Measurements from ENCODE around the gene HERC6.
"Not testable (repeated sequence)": the region's sequence is repeated elsewhere in the genome, so short reads cannot be mapped to it uniquely, and the experiment has no call there.

The HERC6 gene

DNA sequence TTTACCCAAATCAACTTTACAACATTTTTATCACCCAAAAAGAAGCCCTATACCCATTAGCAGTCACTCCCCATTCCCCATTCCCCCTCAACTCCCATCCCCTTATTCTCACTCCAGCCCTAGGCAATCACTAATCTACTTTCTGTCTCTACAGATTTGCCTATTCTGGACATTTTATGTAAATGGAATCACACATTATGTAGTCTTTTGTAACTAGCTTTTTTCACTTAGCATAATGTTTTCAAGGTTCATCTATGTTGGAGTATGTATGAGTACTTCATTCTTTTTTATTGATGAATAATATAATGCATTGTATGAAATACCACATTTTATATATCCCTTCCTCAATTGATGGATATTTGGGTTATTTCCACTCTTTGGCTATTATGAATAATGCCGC, 42.2 kb downstream of the HERC6 start:
- no peak overlapping the region for H3K9ac ChIP-seq (ENCODE audit: low read length)
- H3F3A ChIP-seq (ENCODE audit: insufficient read depth, low read length), result no peaks in the 10 kb centered on the region
- no peaks in the 10 kb centered on the region for H3K79me2 ChIP-seq (ENCODE audit: low read length)
- no peaks in the 10 kb centered on the region for H3K9me2 ChIP-seq (replicated peaks; ENCODE audit: insufficient read depth, low read length)
- no peaks in the 10 kb centered on the region for H3K27me3 ChIP-seq (replicated peaks; ENCODE audit: insufficient read depth, low read length)
- H3K4me2 ChIP-seq (ENCODE audit: low read depth, low read length), result no peak overlapping the region
- TF ChIP-seq EZH2 (optimal IDR thresholded peaks at IDR 0.05; ENCODE audit: low read depth, low read length), result no peak
- TF ChIP-seq CTCF (IDR thresholded peaks at IDR 0.05; ENCODE audit: low read length), result no peak
- TF ChIP-seq EZH2phosphoT487 (IDR thresholded peaks at IDR 0.05; ENCODE audit: low read length), result no peak
- no peaks in the 10 kb centered on the region for H4K20me1 ChIP-seq (ENCODE audit: insufficient read depth, low read length)
- peaks cover 10% of the 10 kb centered on the region for H3K4me1 ChIP-seq (ENCODE audit: low read length)
- no peak for DNase-seq
- no peak overlapping the region for H3K27ac ChIP-seq (ENCODE audit: low read length)
- no peaks in the 10 kb centered on the region; the same call in 1 of the 2 replicates for H3K36me3 ChIP-seq (replicated peaks; ENCODE audit: insufficient read depth, low read length)
- H2AFZ ChIP-seq (ENCODE audit: low read length), result no peak overlapping the region
- no peaks in the 10 kb centered on the region for H3K9me3 ChIP-seq (replicated peaks; ENCODE audit: insufficient read depth, low read length)
- H3K4me3 ChIP-seq (ENCODE audit: low read length), result no peak overlapping the region

DNA sequence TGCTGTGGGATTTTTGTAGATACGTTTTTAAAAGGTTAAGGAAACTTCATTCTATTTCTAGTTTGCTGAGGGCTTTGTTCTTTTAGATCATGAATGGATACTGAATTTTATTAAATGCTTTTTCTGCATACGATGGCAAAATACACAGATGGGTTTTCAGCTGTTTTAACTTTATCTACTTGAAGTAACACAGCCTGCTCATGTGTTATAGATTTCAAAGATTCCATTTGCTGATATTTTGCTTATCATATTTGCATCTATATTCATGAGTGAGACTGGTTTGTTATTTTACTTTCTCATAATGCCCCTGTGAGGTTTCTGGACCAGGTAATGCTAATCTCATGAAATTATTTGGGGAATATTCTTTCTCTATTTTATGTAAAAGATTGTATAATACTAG, 43.8 kb downstream of the HERC6 start:
- peaks cover 10% of the 10 kb centered on the region for H3K4me1 ChIP-seq (ENCODE audit: low read length)
- TF ChIP-seq EZH2 (optimal IDR thresholded peaks at IDR 0.05; ENCODE audit: low read depth, low read length), result no peak
- TF ChIP-seq CTCF (IDR thresholded peaks at IDR 0.05; ENCODE audit: low read length), result no peak
- TF ChIP-seq EZH2phosphoT487 (IDR thresholded peaks at IDR 0.05; ENCODE audit: low read length), result no peak
- no peaks in the 10 kb centered on the region; the same call in 1 of the 2 replicates for H3K36me3 ChIP-seq (replicated peaks; ENCODE audit: insufficient read depth, low read length)
- H3K9ac ChIP-seq (ENCODE audit: low read length), result no peak overlapping the region
- H3F3A ChIP-seq (ENCODE audit: insufficient read depth, low read length), result no peaks in the 10 kb centered on the region
- no peak overlapping the region for H3K4me2 ChIP-seq (ENCODE audit: low read depth, low read length)
- no peaks in the 10 kb centered on the region for H4K20me1 ChIP-seq (ENCODE audit: insufficient read depth, low read length)
- no peak overlapping the region for H3K4me3 ChIP-seq (ENCODE audit: low read length)
- no peak overlapping the region for H3K27ac ChIP-seq (ENCODE audit: low read length)
- no peaks in the 10 kb centered on the region for H3K9me2 ChIP-seq (replicated peaks; ENCODE audit: insufficient read depth, low read length)
- no peaks in the 10 kb centered on the region for H3K27me3 ChIP-seq (replicated peaks; ENCODE audit: insufficient read depth, low read length)
- H2AFZ ChIP-seq (ENCODE audit: low read length), result no peak overlapping the region
- no peaks in the 10 kb centered on the region for H3K79me2 ChIP-seq (ENCODE audit: low read length)
- DNase-seq, result no peak
- H3K9me3 ChIP-seq (replicated peaks; ENCODE audit: insufficient read depth, low read length), result no peaks in the 10 kb centered on the region

GRCh38 chr4:88429401-88429800, 50.7 kb downstream of the HERC6 start:
- no peak overlapping the region for H3K4me2 ChIP-seq (ENCODE audit: low read depth, low read length)
- no peaks in the 10 kb centered on the region for H4K20me1 ChIP-seq (ENCODE audit: insufficient read depth, low read length)
- no peaks in the 10 kb centered on the region for H3K9me3 ChIP-seq (replicated peaks; ENCODE audit: insufficient read depth, low read length)
- H3K79me2 ChIP-seq (ENCODE audit: low read length), result no peaks in the 10 kb centered on the region
- TF ChIP-seq EZH2phosphoT487 (IDR thresholded peaks at IDR 0.05; ENCODE audit: low read length), result no peak
- no peak for TF ChIP-seq EZH2 (optimal IDR thresholded peaks at IDR 0.05; ENCODE audit: low read depth, low read length)
- H3F3A ChIP-seq (ENCODE audit: insufficient read depth, low read length), result no peaks in the 10 kb centered on the region
- no peak for DNase-seq
- H3K4me3 ChIP-seq (ENCODE audit: low read length), result no peak overlapping the region
- no peaks in the 10 kb centered on the region; the same call in 1 of the 2 replicates for H3K36me3 ChIP-seq (replicated peaks; ENCODE audit: insufficient read depth, low read length)
- H3K9me2 ChIP-seq (replicated peaks; ENCODE audit: insufficient read depth, low read length), result no peaks in the 10 kb centered on the region
- no peaks in the 10 kb centered on the region for H3K4me1 ChIP-seq (ENCODE audit: low read length)
- H3K27ac ChIP-seq (ENCODE audit: low read length), result no peak overlapping the region
- no peak overlapping the region for H2AFZ ChIP-seq (ENCODE audit: low read length)
- no peak overlapping the region for H3K9ac ChIP-seq (ENCODE audit: low read length)
- no peaks in the 10 kb centered on the region for H3K27me3 ChIP-seq (replicated peaks; ENCODE audit: insufficient read depth, low read length)

- Histone ChIP-seq H3K27ac (ENCODE audit: low read length) (no peak overlapping the region), H2AFZ (ENCODE audit: low read length) (no peak overlapping the region), H3F3A (ENCODE audit: insufficient read depth, low read length) (no peaks in the 10 kb centered on the region), H3K9me2 (replicated peaks; ENCODE audit: insufficient read depth, low read length) (no peaks in the 10 kb centered on the region), H3K4me2 (ENCODE audit: low read depth, low read length) (no peak overlapping the region), H3K4me1 (ENCODE audit: low read length) (no peaks in the 10 kb centered on the region), H3K36me3 (replicated peaks; ENCODE audit: insufficient read depth, low read length) (no peaks in the 10 kb centered on the region), H3K79me2 (ENCODE audit: low read length) (no peaks in the 10 kb centered on the region), H3K27me3 (replicated peaks; ENCODE audit: insufficient read depth, low read length) (no peaks in the 10 kb centered on the region), H3K4me3 (ENCODE audit: low read length) (no peak overlapping the region), H3K9ac (ENCODE audit: low read length) (no peak overlapping the region), H4K20me1 (ENCODE audit: insufficient read depth, low read length) (no peaks in the 10 kb centered on the region), H3K9me3 (replicated peaks; ENCODE audit: insufficient read depth, low read length) (no peaks in the 10 kb centered on the region)
- TF ChIP-seq EZH2 (optimal IDR thresholded peaks at IDR 0.05; ENCODE audit: low read depth, low read length) (no peak), EZH2phosphoT487 (IDR thresholded peaks at IDR 0.05; ENCODE audit: low read length) (no peak), CTCF (IDR thresholded peaks at IDR 0.05; ENCODE audit: low read length) (no peak)
- DNase-seq, result no peak
Observed at GRCh38 chr4:88435987-88436693, 57.5 kb downstream of the HERC6 start.

DNA sequence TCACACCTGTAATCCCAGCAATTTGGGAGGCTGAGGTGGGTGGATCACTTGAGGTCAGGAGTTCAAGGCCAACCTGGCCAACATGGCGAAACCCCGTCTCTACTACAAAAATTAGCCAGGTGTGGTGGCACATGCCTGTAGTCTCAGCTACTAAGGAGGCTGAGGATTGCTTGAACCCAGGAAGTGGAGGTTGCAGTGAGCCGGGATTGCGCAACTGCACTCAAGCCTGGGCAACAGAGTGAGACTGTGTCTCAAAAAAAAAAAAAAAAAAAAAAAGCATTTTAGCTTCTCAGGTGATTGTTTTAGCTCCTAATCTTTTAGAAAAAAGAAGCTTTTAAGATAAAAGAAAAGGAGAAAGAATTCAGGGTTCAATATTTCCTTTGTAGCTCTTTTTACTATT, 59.2 kb downstream of the HERC6 start:
- H3K79me2 ChIP-seq (ENCODE audit: low read length); H3K36me3 ChIP-seq (replicated peaks; ENCODE audit: insufficient read depth, low read length); H2AFZ ChIP-seq (ENCODE audit: low read length); H3K4me2 ChIP-seq (ENCODE audit: low read depth, low read length); H3K4me1 ChIP-seq (ENCODE audit: low read length); H3K27me3 ChIP-seq (replicated peaks; ENCODE audit: insufficient read depth, low read length); H3K9me3 ChIP-seq (replicated peaks; ENCODE audit: insufficient read depth, low read length); DNase-seq; H3K9ac ChIP-seq (ENCODE audit: low read length); H3F3A ChIP-seq (ENCODE audit: insufficient read depth, low read length); H4K20me1 ChIP-seq (ENCODE audit: insufficient read depth, low read length); H3K27ac ChIP-seq (ENCODE audit: low read length); H3K4me3 ChIP-seq (ENCODE audit: low read length); H3K9me2 ChIP-seq (replicated peaks; ENCODE audit: insufficient read depth, low read length): not testable (repeated sequence)

Data from MM.1S (cell line).